Retinal pigment epithelial cell (primary cell): Measurements from ENCODE around the gene PHF23.

Source experiments
- DNase-seq: peaks from one replicate; pipeline ENCODE4 v3.0.0-alpha.2; 2010; ENCODE audit warnings: low read depth
- H3K4me3 ChIP-seq: 2 replicates; pipeline ENCODE4 v1.5.1; 2011; ENCODE audit warnings: mild to moderate bottlenecking, low read length, control low read depth, moderate library complexity
- TF ChIP-seq, protein P1 (sequence below): conservative IDR thresholded peaks from 2 replicates; pipeline ENCODE4 v1.5.1; 2011; ENCODE audit warnings: low read depth, low read length, control low read depth, inconsistent platforms

The PHF23 gene

DNA sequence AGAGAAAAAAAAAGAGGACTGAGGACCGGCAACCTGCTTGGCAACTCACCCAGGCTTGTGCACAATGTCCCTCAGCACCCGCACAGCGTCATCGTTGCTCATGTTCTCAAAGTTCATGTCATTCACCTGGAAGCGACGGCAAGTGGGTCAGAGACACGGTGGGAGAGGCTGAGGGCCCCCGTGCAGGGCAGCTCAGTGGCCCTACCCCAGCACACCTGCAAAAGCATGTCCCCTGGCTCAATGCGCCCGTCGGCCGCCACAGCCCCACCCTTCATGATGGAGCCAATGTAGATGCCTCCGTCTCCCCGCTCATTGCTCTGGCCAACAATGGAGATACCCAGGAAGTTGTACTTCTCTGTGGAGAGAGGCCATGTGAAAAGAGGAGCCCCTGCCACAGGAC is 10.3 kb downstream of the PHF23 start:
- H3K4me3 ChIP-seq, result no peak overlapping the region
- DNase-seq, result no peak
- TF ChIP-seq, protein P1, sequence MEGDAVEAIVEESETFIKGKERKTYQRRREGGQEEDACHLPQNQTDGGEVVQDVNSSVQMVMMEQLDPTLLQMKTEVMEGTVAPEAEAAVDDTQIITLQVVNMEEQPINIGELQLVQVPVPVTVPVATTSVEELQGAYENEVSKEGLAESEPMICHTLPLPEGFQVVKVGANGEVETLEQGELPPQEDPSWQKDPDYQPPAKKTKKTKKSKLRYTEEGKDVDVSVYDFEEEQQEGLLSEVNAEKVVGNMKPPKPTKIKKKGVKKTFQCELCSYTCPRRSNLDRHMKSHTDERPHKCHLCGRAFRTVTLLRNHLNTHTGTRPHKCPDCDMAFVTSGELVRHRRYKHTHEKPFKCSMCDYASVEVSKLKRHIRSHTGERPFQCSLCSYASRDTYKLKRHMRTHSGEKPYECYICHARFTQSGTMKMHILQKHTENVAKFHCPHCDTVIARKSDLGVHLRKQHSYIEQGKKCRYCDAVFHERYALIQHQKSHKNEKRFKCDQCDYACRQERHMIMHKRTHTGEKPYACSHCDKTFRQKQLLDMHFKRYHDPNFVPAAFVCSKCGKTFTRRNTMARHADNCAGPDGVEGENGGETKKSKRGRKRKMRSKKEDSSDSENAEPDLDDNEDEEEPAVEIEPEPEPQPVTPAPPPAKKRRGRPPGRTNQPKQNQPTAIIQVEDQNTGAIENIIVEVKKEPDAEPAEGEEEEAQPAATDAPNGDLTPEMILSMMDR, result no peak

DNA sequence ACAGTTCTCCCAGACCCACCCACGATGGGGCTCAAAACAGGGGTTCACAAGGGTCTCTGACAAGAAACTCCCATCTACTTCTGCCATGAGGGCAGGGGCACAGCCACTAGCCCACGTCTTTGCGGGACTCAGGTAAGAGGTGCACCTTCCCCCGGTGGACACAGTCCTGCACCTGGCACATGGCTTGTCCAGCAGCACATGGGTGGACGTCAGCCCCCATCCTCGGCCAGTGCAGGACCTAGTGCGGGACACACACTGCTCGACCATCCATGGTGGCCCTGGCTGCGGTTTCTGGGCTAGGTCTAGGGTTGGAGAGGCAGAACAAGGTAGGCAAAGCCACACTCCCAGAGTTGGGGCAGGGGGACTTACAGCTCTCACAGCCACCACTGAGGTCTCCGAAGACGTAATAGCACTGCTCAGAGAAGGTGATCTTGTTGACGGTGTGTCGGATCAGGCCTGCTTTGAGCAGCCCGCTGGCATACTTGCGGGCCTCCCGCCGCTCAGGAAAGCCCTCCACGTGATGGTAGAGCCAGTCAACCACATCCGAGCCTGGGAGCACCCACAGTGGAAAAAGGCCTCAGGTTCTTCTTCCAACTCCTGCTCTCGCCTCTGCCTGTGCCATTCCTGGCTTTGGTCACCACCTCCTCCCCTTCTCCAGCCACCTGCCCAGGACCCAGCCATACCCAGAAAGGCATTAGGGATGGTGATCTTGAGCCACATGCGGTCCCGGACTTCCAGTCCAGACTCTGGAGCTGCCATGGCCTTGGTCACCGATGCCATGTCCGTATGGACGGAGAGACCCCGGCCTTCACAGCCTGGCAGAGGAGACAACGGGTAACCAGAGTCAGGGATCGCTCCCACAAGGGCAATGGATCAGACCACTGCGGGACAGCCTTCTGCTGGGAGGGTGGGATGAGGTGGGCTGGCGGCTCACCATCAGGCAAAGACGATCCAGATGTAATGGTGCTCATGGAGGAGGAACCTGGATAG is 12.2 kb downstream of the PHF23 start:
- no peak overlapping the region for H3K4me3 ChIP-seq
- TF ChIP-seq, protein P1, result no peak
- DNase-seq, result no peak

DNA sequence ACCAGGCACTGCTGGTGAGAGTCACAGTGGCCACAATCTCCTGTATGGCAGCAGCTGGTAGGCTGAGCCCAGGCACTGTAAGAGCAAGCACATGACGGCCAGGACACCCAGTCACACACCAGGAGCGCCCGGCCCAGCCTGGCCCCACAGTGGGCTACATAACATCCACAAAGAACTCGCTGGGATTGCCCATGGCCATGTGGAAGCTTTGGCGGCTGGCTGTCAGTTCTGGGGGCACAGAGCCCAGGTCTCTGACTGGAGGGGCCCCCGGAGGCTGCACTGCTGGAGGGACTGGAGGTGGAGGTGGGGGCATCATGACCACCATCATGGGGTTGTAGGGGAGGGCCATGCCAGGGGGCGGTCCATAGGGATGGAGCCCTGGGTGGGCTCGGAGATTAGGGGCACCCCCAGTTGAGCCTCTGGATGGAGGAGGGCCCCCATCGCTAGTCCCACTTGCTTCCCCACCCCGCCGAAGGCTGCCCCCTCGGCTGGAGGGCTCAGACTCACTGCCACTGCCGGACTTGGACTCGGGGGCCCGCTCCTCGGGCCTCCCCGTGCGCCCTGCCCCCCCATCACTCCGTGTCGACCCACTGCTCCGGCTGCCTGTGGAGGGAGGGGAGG is 13.4 kb downstream of the PHF23 start:
- no peak for DNase-seq
- TF ChIP-seq, protein P1, result no peak
- H3K4me3 ChIP-seq, result no peak overlapping the region

DNA sequence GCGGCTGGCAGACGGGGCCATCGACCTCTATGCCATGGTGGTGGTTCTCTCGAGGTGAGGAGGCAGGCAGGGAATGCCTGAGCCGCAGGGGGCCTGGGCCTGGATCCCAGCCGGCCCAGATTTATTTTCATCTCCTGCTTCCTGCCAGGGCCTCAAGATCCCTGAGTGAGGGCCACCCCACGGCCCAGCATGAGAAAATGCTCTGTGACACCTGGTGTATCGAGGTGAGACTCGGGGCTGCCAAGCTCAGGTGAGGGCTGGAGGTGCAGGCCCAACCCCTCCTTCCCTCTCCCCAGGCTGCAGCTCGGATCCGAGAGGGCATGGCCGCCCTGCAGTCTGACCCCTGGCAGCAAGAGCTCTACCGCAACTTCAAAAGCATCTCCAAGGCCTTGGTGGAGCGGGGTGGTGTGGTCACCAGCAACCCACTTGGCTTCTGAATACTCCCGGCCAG is 14.6 kb downstream of the PHF23 start:
- no peak for DNase-seq
- TF ChIP-seq, protein P1, result no peak

DNA sequence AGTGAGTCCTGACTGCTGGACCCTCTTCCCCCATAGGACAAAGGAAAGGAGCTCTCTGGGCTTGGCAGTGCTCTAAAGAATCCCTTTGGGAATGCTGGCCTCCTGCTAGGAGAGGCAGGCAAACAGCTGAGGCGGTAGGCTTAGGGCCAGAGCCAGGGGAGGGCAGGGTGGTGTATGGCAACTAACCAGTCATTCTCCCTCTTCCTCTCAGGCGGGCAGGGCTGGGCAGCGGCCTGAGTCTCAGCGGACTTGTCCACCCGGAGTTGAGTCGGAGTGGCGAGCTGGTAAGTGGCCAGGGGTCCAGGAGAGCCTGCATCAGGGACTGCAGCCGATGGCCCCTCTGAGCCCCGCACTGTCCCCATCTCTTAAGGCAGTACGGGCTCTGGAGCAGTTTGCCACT is 15.1 kb downstream of the PHF23 start:
- TF ChIP-seq, protein P1, result no peak
- DNase-seq, result no peak
- no peak overlapping the region for H3K4me3 ChIP-seq

More for the DNA sequence above, 14.6 kb downstream of the PHF23 start:
- no peak overlapping the region for H3K4me3 ChIP-seq

DNA sequence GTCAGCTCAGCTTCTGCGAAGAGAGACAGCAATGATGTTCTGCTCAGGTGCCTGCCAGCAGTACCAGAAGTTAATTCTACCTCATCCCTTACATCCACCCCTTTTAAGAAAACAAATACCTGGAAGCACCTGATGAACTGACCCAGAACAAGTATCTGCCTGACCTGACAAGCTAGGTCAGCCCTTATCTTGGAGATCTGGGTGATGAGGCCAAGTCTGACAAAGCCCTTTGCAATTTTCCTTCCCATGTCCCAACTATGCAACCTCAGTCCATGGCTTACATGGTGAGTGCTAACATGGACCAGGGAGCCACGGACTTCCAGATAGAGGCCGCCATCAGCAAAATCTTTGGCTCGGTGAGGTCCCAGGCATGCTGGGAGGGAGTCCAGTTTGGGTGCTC is 15.9 kb downstream of the PHF23 start:
- TF ChIP-seq, protein P1, result no peak
- H3K4me3 ChIP-seq, result no peak overlapping the region
- DNase-seq, result no peak

DNA sequence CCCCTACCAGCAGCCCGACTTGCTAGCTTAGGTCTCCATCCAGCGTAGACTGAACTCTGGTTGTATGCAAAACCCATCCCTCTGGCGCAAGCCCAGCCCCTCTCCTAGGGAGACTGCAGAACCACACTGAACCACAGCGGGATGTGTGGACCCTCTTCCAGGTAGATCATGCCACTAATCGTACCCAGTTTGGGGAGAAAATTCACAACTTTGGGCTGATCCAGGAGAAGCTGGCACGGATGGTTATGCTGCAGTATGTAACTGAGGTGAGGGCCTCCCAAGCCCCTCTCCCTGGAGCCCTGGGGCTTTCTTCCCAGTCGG is 16.3 kb downstream of the PHF23 start:
- H3K4me3 ChIP-seq, result no peak overlapping the region
- DNase-seq, result no peak
- TF ChIP-seq, protein P1, result no peak
